GM12891 (cell line): ENCODE data around the gene TIMP1.

Source experiments
- PAX5 ChIP-seq: IDR thresholded peaks from 2 replicates; pipeline ENCODE4 v1.6.1; 2011; ENCODE audit warnings: low read length, moderate library complexity, mild to moderate bottlenecking; ENCODE audit not compliant: insufficient read depth, severe bottlenecking
- POLR2A ChIP-seq: IDR thresholded peaks from 2 replicates; pipeline ENCODE4 v1.6.1; 2011; ENCODE audit warnings: low read depth, low read length, control low read depth
- POLR2AphosphoS5 ChIP-seq: IDR thresholded peaks from 2 replicates; pipeline ENCODE4 v1.6.1; 2011; ENCODE audit warnings: low read depth, low read length, control low read depth
- SPI1 ChIP-seq: IDR thresholded peaks from 2 replicates; pipeline ENCODE4 v1.6.1; 2011; ENCODE audit warnings: low read depth, low read length, control low read depth
- TAF1 ChIP-seq: IDR thresholded peaks from 2 replicates; pipeline ENCODE4 v1.6.1; 2011; ENCODE audit warnings: low read depth, low read length, control low read depth

DNA sequence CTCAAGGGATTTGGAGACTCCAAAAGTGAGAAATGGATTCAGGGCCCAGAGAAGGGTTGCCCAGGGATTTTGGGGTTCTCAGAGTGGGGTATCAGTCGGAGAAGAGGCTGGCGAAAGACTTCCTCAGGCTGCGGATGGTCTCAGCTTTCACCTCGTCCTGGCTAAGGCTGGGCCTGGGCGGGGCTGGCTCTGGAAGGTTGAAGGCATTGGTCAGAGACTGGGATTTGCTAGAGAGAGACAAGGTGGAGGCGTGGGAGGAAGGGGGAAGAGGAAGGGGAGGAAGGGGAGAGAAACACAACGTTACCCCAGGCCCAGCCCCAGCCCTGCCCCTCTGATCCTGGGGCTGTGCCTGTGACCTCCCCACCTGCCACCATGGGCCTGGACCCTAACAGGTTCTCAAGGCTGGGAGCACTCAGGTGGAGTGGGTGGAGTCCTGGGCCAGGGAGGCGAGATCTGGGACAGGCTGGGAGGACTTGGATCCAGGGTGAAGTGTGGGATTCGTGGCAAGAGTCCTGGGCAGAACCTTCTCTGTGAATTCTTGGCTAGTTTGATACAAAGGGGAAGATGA lies 9.4 kb upstream of the TIMP1 start:
- TF ChIP-seq POLR2A: no peak
- TF ChIP-seq TAF1: no peak
- TF ChIP-seq POLR2AphosphoS5: no peak
- no peak for TF ChIP-seq PAX5
- TF ChIP-seq SPI1: no peak
